Measurements from ENCODE around the gene WDR5.
A peak's percentile ranks its signal among the peaks of the same experiment; 100 is the strongest.

Gene WDR5

DNA sequence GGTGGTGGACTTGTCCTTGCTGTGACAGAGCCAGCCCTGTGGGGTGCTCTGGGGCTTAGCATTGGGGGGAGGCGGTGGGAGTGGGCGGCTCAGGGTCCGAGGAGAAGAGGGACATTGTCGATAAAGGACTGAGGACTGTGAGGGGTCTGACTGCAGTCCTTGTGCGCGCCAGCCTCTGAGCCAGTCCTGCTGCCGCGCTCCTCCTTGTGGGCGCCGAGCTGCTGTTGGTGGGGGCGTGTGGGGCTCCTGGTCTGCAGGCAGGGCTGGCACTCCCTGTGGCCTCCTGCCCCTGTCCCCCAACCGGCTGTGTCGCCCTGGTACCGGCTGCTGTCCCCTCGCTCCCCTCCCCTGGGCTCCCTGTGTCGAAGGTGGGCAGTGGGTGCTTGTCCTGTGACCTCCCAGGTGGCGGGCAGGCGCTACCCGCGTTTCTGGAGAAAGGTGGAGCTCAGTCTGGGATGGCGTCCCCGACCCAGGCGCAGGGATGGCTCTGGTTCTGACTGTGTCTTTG is 21.6 kb downstream of the WDR5 start:
- DNase-seq, result peak in 1 of 58 donors; percentile 19

DNA sequence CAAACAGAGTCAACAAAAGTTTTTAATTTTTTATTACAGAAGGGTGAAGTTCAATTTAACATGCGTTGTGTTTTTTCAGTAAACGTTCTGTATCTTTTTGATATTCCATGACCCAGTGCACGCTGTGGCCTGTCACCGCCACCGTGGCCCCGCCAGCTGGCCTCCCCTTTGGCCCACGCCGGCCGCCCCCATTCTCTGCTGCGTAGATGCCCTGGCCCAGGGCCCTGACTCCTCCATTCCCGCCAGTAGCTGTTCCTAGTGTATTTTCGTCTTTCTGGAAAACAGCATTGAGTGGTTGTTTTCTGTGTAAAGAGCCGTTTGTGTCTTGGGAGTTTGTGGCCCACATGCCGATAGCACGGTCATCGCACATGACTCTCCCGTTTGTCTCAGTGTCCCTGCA is 22.4 kb downstream of the WDR5 start:
- peak in 6 of 58 donors; percentile 11 to 40 (median 18) for DNase-seq

DNA sequence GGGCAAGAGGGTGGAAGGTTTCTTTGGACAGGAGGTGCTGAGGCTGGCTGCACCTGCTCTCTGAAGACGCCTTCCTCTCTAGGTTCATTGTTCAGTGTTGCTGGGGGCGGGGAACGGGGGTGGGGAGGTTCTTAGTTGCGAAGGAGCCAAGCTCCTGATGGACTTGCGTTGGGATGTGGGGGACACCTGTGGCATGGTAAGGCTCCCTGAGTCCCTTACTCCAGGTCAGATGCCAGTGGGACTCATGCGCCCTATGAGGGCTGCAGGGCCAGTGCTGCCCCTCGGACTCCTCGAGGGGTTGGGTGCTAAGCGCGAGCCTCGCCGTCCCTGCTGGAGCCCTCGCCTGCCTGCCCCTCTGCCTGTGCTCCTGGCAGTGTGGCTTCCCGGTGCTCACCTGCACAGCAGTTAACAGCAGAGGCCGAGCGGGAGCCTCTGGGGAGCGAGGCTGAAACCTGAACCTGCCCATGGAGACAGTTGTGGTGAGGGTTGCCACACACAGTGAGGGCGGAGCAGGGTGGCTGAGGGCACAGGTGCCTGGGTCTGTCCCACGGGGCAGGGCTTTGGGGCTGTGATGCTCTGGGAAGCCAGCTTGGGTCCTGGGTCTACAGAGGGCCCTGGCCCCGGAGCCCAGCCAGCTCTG is 23.0 kb downstream of the WDR5 start:
- DNase-seq, result no peak

DNA sequence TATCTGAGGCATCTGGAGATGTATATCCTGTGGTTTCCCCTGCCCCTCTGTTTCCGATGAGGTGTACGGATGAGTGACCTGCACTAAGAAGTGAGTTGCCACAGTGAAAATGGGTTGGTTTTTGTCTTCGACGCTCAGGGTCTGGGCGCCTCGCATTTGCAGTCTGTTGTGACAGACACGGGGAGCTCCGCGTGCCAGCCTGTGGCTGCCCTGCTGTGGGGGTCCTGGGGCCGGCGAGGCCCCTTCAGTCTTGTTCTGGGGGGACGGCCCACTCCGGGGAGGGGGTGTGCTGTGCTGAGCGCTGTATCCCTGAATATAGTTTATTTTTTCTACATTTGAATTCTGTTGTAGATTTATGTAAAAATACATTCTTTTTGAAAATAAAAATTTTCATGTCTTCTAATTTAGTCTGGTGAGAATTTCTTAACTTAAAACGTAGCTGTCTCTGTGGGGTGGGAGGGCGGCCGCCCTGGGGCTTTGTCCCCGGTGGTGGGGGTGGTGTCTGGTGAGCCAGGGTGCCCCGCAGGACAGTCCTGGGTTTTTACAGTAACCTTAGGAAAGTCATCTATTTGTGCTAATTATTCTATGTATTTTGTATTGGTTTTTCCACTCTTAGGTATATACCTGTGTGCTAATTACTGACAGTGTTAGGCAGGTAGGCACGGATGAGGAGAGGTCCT is 23.8 kb downstream of the WDR5 start:
- DNase-seq, result no peak

DNA sequence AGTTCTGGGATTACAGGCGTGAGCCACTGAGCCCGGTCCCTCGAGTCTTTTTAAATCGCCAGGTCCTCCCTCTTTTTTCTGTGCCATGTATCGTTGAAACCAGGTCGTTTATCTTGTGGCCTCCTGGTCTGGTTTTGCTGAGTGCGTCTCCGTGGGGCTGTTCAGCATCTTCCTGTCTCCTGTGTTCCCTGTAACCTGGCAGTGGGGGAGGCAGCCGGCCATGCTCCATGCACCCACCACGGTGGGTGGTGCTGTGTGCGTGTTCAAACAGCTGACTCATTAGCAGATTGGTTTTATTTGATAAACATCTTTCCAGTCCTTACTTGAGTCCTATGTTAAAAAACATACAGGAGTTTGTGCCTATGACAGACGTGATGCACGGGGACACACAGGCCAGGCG is 25.8 kb downstream of the WDR5 start:
- no peak for DNase-seq

DNA sequence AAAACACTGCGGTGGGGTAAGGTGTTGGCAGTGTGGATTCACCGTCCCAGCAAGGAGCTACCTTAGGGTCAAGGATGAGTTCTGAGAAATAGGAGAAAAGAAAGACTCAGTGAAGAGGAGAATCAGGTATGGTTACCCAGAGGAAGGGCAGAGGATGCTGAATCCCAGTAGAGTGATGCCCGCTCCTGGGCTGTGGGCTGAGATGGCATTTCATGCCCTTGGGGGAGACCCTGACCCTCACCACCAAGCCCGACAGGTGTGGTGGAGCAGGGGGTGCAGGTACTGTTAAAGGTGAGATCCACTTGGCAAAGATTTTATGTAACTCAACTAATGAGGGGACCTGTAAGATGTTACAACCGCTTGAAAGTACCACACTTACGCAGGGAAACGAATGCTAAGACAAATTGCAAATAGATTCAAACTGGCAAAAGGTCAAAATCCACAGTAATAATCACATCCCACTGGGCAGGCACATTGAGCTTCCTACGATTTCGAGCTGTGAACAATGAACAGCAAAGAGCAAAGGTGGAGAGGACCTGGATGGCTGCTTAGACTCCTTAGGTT is 26.4 kb downstream of the WDR5 start:
- DNase-seq, result no peak

DNA sequence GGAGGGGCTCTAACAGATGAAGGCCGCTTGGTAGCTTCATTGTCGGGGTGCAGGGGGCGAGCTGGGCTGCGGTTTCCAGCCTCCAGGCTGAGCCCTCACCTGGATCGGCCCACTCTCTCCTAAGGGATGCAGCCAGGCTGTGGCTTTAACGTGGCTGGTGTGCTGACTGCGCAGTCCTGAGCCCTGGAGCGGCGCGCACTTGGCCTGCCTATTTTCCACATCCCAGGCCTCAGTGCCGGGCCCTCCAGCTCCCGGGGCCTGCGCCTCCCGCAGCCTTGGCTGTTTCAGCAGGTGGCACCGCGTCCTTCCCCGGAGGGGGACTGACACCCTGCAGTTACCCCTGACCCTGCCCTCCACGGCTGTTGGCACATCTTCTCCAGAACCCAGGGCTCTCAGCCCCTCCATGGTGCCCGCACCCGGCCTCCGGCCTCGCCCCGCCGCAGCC is 27.1 kb downstream of the WDR5 start:
- DNase-seq, result peak in 2 of 58 donors; percentile 17 to 49

DNA sequence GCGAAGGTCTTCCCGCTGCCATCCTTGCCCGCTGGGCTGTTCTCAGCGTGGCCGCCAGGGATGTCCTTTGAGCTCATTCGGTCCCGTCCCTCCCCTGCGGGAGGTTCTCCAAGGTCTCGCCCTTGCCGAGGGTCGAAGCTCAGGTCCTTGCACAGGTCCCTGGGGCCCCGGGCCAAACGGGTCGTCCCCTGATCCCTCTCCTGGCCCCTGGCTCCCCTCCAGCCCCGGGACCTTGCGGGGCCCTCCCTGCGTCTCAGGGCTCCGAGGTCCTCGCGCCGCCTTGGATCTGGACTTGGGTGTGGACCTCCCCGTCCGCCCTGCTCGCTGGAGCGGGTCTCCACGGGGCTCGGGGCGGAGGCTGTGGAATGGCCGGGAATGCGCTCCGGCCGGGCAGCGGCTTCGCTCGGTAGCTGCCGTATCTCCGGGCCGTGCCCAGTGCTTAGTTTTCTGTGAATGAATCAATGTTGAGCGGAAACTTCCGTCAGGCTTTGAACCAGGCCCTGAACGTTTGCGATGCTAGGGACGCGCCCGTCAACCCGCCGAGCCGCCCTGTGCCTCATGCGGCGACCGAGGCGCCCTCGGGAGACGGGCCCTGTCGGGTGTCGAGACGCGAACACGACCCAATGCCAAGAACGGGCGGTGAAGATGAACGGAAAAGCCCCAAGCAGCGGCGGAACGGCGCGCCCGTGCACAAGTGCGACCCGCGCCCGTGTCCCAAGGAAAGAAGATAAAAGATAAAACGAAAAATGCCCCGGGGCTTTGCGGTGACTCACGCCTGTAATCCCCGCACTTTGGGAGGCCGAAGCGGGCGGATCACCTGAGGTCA is 27.7 kb downstream of the WDR5 start:
- peak in 45 of 58 donors; percentile 11 to 70 (median 46) for DNase-seq

DNA sequence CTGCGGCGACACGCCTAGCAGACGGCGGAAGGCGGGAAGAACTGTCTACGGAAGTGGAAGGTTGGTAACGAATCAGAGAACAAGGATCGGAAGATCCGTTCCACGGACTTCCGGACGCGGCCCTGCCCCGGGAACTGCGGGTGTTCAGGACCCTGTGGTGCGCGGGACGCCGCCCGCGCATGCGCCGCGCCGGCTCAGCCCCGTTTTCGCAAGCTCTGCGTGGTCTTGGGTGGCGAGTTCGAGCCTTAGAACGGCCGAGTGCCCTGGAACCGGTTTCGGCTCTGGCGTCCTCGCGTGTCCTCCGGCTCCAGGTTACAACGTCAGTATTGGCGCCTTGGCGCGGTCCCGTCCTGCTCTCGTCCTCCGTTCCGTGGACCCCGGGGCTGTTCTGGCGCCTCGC is 29.0 kb downstream of the WDR5 start:
- no peak for DNase-seq

DNA sequence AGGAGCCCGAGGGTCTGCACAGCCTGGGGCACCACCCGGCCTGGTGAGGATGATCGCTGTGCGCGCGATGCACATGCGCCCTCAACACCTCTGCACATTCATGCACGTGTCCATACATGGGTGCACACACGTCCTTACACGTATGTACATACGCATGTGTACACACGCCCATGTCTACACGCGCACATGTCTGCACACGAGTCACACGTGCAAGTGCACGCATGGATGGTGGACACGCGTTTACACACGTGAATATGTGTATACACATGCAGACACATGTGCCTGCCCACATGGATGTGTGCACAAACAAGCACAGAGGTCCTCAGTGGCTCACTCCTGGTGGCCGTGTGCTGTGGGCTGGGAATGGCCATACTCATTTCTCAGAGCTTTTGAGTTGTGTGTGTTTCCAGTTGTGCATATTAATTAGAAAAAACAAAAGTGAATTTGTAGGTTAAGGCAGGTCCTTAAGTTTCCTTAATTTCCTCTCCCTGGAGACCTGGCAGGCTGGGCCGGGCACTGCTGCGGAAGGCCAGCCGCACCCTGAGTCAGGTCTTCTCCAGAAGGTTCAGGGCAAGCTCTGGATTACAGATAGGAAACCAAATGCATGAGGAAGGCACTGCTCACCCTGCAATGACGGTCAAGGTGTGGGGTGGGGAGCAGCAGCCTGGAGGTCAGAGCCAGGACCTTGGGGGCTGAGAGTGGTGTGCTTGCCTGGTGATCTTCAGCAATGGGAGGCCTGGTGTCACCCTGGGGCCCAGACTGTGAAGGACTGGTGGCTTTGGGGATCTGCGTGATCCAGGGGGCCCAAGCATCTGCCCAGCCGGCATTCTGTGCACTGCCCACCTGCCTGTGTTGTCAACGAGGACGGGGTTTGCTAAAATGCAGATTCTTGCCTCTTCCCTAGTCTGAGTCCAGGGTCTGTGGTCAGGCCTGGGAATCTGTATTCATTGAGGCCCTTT is 29.8 kb downstream of the WDR5 start:
- DNase-seq, result no peak

DNA sequence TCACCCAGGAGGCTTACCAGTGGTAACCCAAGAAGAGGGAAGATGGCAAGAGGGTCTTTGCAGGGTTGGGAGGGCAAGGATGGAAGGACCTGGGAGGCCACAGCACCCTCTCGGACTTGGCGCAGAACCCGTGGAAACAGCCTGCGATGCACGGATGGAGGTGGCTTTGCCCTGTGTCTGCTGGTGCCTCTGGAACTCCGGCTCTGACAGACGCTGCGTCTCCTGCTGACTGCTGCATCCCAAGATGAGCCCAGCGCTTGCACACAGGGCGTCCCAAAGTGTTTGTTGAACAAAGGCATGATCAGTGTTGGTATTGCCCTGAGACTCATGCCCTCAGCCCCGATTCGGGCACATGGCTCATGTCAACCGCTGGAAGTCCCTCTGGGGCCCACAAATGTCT is 30.5 kb downstream of the WDR5 start:
- no peak for DNase-seq

DNA sequence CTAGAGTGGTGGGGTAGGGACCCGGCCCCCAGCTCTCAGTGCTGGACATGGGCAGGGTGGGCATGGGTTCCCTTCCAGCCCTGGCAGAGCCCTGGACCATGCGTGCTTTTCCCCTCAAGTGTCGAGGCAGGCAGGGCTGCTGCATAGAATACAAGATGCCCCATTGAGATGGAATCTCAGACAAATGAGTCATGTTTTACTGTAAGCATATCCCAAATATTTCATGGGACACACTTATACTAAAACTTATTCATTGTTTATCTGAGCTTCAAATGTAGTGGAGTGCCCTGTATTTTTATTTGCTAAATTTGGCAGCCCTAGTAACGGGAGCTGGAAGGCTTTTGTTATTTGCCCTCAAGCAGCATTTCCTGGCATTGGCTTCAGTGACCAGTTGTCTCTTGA is 31.6 kb downstream of the WDR5 start:
- no peak for DNase-seq

DNA sequence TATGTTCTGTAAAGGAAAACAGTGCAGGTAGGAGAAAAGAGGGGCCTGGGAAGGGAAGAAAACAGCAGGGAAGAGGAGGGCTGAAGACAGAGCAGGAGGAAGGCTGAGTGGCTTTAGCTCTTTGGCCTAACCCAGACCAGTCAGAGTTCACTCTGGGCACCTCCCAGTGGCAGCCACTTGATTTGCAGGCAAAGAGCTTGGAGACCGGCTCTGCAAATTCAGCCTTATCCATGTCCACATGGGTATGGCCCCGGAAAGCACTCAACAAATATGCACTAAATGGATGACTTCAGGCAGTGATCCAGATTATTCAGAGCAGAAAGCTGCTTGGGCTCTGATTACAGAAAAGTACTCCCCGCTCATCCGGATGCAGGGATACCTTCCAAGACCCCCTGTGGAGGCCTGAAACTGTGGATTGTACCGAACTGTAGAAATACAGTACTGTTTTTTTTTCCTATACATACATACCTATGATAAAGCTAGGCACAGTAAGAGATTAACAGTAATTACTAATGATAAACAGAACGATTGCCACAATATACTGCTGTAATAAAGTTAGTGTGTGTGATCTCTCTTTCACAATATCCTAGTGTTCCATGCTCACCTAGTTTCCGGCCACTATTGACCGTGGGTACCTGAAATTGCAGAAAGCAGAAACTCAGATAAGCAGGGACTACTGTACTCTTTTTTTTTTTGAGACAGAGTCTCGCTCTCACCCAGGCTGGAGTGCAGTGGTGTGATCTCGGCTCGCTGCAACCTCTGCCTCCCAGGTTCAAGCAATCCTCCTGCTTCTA is 33.1 kb downstream of the WDR5 start:
- no peak for DNase-seq

DNA sequence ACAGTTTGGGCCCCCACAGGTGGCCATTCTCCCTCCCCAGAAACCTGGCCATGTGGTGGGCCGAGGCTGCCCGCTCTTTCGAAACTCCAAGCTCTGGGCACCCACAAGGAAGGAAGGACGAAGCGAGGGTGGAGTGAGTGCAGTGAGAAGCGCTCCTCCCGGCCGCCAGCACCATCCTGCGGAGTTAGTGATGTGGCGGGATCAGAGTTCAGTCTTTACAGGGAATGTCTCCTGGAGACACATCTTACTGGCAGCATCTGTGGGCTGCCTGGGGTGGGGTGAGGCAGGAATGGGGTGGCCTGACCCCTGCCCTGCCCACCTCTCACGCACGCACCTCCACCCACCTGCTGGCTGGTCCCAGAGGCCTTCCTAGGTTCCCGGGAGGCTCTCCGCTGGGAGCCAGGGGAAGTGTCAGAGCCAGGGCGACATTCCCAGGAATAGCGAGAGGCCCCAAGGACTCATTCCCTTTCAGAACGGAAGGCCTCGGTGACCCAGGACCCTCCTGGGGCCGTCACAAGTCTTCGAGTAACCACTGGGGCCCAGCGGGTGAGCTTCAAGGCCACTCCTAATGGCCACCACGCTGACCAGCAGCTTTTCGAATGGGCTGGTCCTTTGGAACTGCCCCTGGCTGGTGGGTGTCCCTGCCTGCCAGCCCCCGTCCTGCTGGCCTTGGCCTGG is 34.0 kb downstream of the WDR5 start:
- DNase-seq, result no peak

DNA sequence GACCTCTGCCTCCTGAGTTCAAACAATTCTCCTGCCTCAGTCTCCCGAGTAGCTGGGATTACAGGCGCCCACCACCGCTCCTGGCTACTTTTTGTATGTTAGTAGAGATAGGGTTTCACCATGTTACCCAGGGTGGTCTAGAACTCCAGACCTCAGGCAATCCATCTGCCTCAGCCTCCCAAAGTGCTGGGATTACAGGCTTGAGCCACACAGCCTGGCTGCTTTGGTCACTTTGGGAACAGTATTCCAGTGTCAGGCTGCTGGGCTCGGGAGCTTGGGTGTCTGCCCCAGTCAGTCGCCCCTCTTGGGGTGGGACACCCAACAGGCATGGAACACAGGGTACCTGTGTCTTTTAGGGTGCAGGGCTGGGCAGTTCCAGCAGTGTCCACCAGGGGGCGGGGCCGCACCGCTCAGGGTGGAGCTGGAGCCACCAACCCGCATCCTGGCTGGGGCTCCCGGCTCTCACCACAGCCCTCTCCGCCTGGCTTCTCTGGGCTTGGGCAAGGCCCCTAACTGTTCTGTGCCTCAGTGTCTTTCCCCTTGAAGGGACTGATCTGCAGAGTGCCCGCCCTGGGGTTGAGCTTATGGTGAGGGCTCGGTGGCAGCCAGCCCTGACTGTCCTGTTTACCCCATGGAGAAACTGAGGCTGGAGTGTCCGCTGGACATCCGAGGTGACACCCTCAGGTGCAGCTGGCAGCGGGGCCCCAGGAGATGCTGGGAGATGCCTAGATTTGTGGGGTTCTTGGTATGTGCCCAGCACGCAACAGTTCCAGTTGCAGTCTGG is 34.8 kb downstream of the WDR5 start:
- DNase-seq, result no peak

DNA sequence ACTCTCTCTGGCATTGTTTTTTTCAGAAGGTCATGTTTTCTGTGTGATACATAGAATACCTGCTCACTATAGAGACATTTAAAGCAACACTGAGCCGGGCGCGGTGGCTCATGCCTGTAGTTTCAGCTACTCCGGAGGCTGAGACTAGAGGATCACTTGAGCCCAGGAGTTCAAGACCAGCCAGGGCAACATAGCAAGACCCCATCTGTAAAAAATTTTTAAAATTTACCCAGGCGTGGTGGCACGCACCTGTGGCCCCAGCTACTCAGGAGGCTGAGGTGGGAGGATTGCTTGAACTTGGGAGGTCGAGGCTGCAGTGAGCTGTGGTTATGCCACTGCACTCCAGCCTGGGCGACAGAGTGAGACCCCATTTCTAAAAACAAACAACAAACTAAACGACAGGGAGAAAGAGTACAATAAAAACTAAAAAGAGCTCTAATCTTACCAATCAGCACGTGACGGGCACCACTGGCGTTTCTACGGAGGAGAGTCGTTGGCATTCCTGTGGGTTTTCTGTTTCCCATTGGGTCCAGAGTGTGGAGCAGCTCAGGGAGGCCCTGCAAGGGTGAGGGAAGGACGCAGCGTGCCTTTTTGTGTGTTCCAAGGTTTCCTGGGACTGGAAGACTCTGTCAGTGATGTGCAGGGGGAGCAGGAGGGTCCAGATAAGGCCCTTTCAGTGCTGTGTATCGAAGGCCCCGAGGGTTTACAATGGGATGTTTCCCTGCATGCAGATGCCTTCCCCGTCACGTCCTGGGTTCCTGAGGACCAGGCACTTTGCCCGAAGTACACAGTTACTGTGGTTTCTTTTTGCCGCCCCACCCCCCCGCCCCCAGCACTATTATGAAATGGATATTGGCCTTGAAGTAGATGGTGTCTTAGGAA is 35.7 kb downstream of the WDR5 start:
- DNase-seq, result no peak

All from anterior cingulate cortex (tissue), 58 donors.